Myocyte (in vitro differentiated cells): ENCODE results near the gene WHAMM. TPM values are rescaled to one million over a fixed set of nuclear protein-coding genes. Genes with fewer than 3 reads are reported as not detected.

Experiments used
- DNase-seq: peaks from one replicate; pipeline ENCODE4 v3.0.0-alpha.2; 2012; ENCODE audit warnings: low read depth
- total RNA-seq: library from RNA; depleted of rRNA; stranded (reverse); fragments of >200 nt; gene quantifications from 2 replicates; pipeline ENCODE4 v1.2.3, GENCODE V29; 2014

Gene WHAMM
- total RNA-seq, 1 donor from 2014 or later: 8.0 TPM

DNA sequence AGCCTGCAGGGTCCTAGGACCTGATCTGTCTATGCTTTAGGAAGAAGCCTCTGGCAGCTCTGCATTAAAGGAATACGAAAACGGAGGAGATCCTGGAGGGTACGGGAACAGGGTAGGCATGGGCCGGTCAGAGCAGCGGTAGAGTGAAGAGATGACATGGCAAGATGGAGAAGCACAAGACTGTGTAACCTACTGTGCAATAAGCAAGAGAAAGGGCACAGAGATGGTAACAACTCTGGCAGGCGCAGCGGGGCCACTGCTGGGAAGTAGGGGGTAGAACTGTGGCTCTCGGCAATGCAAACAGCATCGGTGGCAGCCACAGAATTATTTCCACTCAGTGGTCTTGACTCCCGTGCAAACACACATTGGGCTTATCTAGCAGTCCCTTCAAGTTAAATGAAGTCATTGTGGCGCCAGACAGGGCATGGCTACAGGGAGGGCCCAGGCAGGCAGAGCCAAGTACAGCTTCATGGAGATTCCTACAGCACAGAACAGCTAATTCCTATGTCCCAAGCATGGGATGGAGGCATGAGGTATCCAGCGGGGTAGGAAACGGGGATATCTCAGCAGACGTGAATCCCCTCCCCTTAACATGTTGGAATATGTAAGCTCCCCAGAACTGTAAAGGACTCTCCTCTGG, 28.8 kb downstream of the WHAMM start:
- DNase-seq: no peak

- no peak for DNase-seq
Measured at GRCh38 chr15:82839136-82839535, 29.7 kb downstream of the WHAMM start.

- no peak for DNase-seq
Measured at GRCh38 chr15:82840166-82840565, 30.7 kb downstream of the WHAMM start.

DNA sequence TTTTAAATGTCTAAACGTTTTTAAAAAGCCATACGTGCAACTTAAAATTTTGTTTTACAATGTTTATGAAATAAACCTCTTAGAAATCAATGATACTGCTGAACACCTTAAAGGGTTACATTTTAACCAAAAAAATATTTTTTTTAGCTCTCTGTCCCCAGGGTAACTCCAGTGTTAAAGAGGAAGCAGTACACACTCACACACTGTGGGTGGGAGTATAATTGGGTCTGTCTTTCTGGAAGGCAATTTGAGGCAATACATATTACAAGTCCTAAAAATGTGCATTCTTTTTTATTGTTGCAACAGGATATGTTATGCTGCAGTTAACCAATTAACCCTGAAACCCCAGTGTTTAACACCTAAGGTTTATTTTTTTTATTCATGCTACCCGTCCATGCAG, 34.1 kb downstream of the WHAMM start:
- DNase-seq: no peak

DNA sequence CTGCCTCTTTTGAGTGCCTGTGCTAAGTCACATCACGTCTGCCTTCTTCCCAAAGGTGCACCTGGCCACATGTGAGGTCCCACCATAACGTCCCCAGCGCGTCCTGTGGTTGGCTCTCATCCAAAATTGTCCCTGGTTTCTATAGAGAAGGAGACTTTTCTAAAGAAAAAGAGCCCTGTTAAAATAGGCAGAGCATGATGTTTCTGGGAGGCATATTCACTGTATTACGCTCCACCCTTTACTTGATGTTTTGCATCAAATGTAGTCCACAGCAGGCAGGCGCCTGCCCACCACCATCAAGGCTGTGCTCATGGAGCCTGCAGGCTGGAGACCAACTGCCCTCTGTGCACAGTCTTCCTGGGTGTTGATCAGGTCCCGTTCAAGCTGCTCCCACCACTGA, 36.3 kb downstream of the WHAMM start:
- DNase-seq: no peak

DNA sequence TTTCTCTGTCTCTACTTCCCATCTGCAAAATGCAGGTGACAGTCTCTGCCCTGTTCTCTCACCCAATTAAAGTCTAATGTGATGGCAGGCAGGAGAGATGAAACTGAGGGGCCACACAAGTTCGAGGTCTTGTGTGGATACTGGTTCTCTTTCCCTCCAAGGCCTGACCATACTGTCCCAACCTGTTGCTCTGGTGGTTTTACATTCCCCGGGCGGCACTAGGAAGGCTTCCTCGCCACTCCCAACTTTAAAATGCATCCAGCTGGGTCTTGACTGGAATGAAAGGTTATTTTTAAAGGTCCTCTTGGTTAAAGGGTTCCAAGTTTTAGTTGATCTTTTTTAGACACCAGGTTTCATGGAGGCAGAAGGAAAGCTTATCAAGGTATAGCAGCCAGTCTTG, 37.2 kb downstream of the WHAMM start:
- DNase-seq: no peak

GRCh38 chr15:82847703-82848102, 38.3 kb downstream of the WHAMM start:
- DNase-seq: peak; percentile 59

GRCh38 chr15:82848241-82848993, 39.0 kb downstream of the WHAMM start:
- DNase-seq: no peak

- peak; percentile 84 for DNase-seq
Measured at GRCh38 chr15:82849556-82850512, 40.4 kb downstream of the WHAMM start.

DNA sequence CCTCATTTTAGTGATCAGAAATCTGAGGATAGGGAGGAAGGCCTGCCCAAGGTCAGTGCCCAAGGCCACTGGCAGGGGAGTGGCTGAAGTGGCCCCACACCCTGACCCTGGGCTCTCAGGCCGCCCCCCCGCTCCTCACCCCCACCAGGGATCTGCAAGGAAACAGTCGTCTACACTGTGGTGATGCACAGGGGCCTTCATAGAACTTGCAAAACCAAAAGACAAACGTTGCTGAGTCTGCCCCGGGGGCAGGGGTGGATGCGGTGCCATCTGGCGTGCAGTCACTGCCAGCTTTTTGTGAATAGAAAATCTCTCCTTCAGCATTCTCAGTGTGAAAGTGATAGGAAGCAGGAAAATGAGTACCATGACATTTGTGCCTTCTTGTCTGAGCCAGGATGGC, 41.3 kb downstream of the WHAMM start:
- DNase-seq: no peak

DNA sequence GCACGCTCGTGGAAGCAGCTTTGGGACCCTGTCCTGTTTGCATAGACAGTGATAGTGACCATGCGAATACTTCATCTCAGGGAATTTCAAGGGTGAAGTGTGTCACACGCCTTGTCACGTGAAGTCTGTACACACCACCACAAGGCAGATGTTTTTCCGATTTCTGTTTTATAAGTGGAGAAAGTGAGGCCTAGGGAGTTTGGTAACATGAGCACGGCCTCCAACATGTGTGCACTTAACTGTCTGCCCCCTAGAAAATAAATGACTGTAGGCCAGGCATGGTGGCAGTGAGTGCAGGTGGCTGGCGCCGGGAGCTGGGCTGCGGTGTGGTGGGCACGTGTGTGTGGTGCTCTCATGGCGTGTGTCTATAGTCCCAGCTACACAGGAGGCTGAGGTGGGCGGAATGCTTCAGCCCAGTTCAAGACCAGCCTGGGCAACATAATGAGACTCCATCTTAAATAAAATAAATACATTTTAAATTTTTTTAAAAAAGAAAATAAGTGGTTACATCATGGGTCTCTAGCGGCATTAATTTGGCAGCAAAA, 42.0 kb downstream of the WHAMM start:
- DNase-seq: no peak

DNA sequence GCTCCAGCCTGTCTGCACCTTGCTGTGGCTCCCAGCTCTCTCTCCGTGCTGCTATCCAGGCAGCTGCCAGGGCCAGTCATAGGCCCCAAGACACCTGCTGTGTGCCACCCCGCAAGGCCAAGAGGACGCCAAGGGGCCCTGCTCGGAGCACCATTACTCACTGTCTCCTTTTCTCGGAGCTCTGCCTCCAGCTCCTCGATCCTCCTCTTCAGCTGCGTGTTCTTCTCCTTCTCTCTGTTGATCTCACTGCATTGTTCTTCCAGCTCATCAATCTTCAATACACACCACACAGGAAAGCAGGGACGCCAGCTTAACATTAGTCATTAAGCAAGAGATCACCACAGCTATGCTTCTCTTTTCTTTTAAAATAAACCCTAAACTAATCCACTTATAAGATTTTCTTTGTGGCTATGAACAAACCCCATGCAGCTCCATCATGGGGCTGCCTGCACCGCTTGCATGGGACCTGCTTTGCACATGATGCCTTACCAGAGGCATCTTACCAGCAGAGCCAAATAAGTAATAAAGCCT, 42.6 kb downstream of the WHAMM start:
- DNase-seq: no peak

DNA sequence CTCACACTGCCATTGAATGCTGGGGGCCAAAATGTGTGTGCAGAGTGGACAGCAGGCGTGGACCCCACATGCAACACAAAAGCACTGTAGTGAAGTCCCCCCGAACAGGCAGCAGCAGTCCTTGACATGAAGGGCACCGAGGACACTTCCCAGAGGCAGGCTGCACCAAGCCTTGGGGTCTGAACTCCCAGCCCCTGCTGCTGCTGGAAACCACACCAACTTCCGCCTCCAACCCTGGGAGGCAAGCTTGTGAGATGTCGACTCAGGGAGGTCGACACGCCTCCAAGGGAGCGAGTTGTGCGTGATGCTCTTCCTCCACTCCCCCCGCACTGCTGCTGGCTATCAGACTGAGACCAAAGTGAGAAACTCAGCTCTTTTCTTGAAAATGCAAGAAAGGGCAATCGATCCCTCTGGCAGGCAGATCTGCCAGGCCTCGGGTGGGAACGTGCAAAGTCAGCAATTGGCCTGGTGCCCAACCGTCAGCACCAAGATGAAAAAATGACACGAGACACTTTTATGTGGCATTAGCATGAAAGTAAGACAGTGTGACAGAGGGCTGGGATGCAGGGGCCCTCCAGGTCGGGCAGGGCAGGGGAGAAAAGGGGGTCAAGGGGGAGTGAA, 43.6 kb downstream of the WHAMM start:
- DNase-seq: no peak

DNA sequence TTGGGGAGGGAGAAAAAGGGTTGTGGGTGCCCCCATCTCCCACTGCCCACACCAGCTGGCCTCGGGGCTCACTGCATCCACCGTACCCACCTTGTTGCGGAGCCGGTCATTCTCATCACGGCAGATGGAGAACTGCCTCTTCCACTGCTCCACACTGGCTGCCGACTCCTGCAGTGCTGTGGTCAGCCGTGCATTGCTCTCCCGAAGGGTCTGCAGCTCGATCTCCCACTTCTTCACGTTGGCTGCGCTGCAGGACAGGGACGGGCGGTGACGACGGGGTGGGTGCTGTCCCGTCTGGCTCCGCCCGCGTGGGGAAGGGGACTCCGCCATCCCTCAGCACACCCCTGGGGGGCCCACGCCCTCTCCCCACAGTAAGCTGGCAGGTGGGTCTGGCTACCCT, 45.1 kb downstream of the WHAMM start:
- no peak for DNase-seq

- no peak for DNase-seq
Measured at GRCh38 chr15:82855286-82856100, 46.1 kb downstream of the WHAMM start.

DNA sequence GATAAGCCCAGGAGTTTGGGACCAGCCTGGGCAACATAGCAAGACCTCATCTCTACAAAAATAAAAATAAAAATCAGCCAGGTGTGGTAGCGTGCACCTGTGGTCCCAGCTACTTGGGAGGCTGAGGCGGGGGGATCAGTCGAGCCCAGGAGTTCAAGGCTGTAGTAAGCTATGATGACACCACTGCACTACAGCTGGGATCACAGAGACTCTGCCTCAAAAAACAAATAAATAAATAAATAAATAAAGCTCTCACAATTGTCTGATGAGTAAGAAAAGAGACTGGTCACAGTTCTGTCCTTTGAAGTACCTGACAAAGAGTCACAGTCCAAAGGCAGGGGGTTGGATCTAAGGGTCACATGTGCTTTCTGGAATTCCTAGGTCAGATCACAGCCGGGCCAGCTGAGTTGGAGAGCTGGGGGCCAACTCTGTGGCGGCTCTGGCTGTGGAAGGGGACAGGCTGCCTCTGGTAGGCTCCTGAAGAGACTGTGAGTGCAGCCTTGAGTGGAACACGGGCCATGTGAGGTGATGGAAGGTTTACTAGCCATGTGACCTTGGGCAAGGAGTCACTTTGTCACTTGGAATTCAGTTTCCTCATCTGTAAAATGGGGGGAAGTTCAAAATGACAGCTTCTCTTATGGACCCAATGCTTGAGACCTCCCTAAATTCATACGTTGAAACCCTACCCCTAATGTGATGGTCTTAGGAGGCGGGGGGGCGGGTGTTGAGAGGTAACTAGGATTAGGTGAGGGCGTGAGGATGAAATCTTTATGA, 47.2 kb downstream of the WHAMM start:
- no peak for DNase-seq

GRCh38 chr15:82858932-82859331, 49.5 kb downstream of the WHAMM start:
- DNase-seq: no peak

DNA sequence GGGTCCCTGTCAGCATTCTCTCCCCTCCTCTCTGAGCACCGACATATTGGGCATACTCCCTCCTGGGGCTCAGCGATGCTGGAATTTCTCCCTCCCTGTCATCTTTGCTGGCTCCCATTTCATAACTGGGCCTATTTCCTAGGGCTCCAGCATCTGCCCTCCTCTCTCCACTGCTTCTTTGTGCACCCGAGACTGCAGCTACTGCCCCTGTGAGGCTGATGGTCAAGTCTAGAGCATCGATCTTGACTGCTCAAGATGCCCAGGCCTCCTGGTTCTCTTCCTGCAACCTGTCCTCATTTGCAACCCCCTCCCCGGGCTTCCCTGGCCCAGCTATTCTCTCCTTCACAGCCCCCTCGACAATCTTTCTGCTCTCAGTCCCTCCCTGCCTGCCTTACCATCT, 53.5 kb downstream of the WHAMM start:
- no peak for DNase-seq

DNA sequence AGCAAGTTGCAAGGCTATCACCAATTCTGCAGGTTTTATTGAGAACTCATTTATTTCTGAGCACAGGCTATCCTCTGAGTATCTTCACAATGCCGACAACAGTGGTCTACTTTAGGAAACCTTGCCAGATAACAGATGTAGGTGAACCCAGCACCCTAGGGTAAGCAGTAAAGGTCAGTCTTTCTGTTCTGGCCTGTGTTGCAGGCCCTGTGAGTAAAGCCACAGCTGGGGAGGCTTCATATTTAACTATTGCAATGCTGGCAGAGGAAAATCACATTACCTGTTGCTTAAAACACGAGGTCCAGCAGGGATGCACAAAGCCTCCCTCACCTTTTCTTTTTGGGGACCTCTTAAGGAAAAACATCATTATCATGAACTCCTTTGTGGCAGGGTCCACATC, 55.5 kb downstream of the WHAMM start:
- DNase-seq: no peak
